GM12865 (cell line): Measurements from ENCODE around the gene EBF3.

Experiments used
- DNase-seq: peaks from one replicate; pipeline ENCODE4 v3.0.0; 2010; ENCODE audit warnings: low read depth
- H3K4me3 ChIP-seq: 2 replicates; pipeline ENCODE4 v1.5.1; 2011; ENCODE audit warnings: mild to moderate bottlenecking, low read depth, low read length, control low read depth
- CTCF ChIP-seq: IDR thresholded peaks from 2 replicates; pipeline ENCODE4 v1.5.1; 2011; ENCODE audit warnings: low read length, control low read depth, low read depth, inconsistent platforms; ENCODE audit not compliant: insufficient read depth; ENCODE audit errors: missing control alignments

Gene EBF3

GRCh38 chr10:129971381-129972144 lies 7.5 kb upstream of the EBF3 start:
- H3K4me3 ChIP-seq = no peak overlapping the region
- peak; percentile 43 for TF ChIP-seq CTCF
- DNase-seq = peak; percentile 39

GRCh38 chr10:129970465-129971364 lies 6.6 kb upstream of the EBF3 start:
- no peak for DNase-seq
- H3K4me3 ChIP-seq = no peak overlapping the region
- no peak for TF ChIP-seq CTCF

- no peak for DNase-seq
- no peak overlapping the region for H3K4me3 ChIP-seq
- TF ChIP-seq CTCF = no peak
Measured at GRCh38 chr10:129969911-129970464, 5.9 kb upstream of the EBF3 start.

GRCh38 chr10:129969184-129969910 lies 5.3 kb upstream of the EBF3 start:
- no peak overlapping the region for H3K4me3 ChIP-seq

GRCh38 chr10:129968853-129969183 lies 4.7 kb upstream of the EBF3 start:
- TF ChIP-seq CTCF = peak; percentile 27
- H3K4me3 ChIP-seq = no peak overlapping the region
- peak; percentile 7 for DNase-seq

More at GRCh38 chr10:129969184-129969910, 5.3 kb upstream of the EBF3 start:
- no peak for TF ChIP-seq CTCF
- DNase-seq = no peak

- no peak for DNase-seq
- TF ChIP-seq CTCF = no peak
- no peak overlapping the region for H3K4me3 ChIP-seq
Measured at GRCh38 chr10:129968020-129968852, 4.2 kb upstream of the EBF3 start.
